Measurements from ENCODE around the gene IGF2.
"Not testable (repeated sequence)": the region's sequence is repeated elsewhere in the genome, so short reads cannot be mapped to it uniquely, and the experiment has no call there.

The IGF2 gene

GRCh38 chr11:2139123-2139521, at the start of gene IGF2:
TSS of gene IGF2 (minus strand) at chr11:2139389. CDS start at chr11:2135523, 3,866 bp downstream.
- peaks cover 34% of the 10 kb centered on the region for H3K4me1 Mint-ChIP-seq (ENCODE audit: low read depth)
- no peaks in the 10 kb centered on the region for H3K9me3 Mint-ChIP-seq

GRCh38 chr11:2188745-2189144, 49.6 kb upstream of the IGF2 start:
- peaks cover 15% of the 10 kb centered on the region for H3K27me3 Mint-ChIP-seq
- H3K4me3 Mint-ChIP-seq, result no peak overlapping the region
- H3K27ac Mint-ChIP-seq, result no peak overlapping the region
- H3K9me3 Mint-ChIP-seq, result no peaks in the 10 kb centered on the region
- no peaks in the 10 kb centered on the region for H3K36me3 Mint-ChIP-seq (ENCODE audit: low read depth)
- peaks cover 3% of the 10 kb centered on the region for H3K4me1 Mint-ChIP-seq (ENCODE audit: low read depth)
- no peak for DNase-seq

More at GRCh38 chr11:2139123-2139521, at the start of gene IGF2:
- H3K4me3 Mint-ChIP-seq, result peak within 1 kb of the TSS; percentile 56
- H3K36me3 Mint-ChIP-seq (ENCODE audit: low read depth), result no peaks in the 10 kb centered on the region
- peaks cover 73% of the 10 kb centered on the region for H3K27me3 Mint-ChIP-seq
- no peak for DNase-seq
- H3K27ac Mint-ChIP-seq, result peak within 1 kb of the TSS; percentile 11

GRCh38 chr11:2187280-2187707, 48.1 kb upstream of the IGF2 start:
- H3K4me3 Mint-ChIP-seq, result no peak overlapping the region
- no peaks in the 10 kb centered on the region for H3K36me3 Mint-ChIP-seq (ENCODE audit: low read depth)
- peaks cover 15% of the 10 kb centered on the region for H3K27me3 Mint-ChIP-seq
- no peaks in the 10 kb centered on the region for H3K9me3 Mint-ChIP-seq
- peaks cover 3% of the 10 kb centered on the region for H3K4me1 Mint-ChIP-seq (ENCODE audit: low read depth)
- no peak for DNase-seq
- no peak overlapping the region for H3K27ac Mint-ChIP-seq

GRCh38 chr11:2186669-2187279, 47.6 kb upstream of the IGF2 start:
- peak; percentile 68 for DNase-seq
- Mint-ChIP-seq H3K4me1 (ENCODE audit: low read depth) (peaks cover 3% of the 10 kb centered on the region), H3K9me3 (no peaks in the 10 kb centered on the region), H3K27ac (no peak overlapping the region), H3K4me3 (no peak overlapping the region), H3K36me3 (ENCODE audit: low read depth) (no peaks in the 10 kb centered on the region), H3K27me3 (peaks cover 15% of the 10 kb centered on the region)

- Mint-ChIP-seq H3K4me1 (ENCODE audit: low read depth) (no peaks in the 10 kb centered on the region), H3K9me3 (no peaks in the 10 kb centered on the region), H3K4me3 (no peak overlapping the region), H3K27ac (no peak overlapping the region), H3K36me3 (ENCODE audit: low read depth) (no peaks in the 10 kb centered on the region), H3K27me3 (peaks cover 10% of the 10 kb centered on the region)
- no peak for DNase-seq
Measured at GRCh38 chr11:2185324-2186085, 46.3 kb upstream of the IGF2 start.

- Mint-ChIP-seq H3K4me1 (ENCODE audit: low read depth) (no peaks in the 10 kb centered on the region), H3K36me3 (ENCODE audit: low read depth) (no peaks in the 10 kb centered on the region), H3K9me3 (no peaks in the 10 kb centered on the region), H3K27me3 (peaks cover 8% of the 10 kb centered on the region), H3K4me3 (no peak overlapping the region), H3K27ac (no peak overlapping the region)
- no peak for DNase-seq
Measured at GRCh38 chr11:2182692-2183474, 43.7 kb upstream of the IGF2 start.

GRCh38 chr11:2182075-2182474, 42.9 kb upstream of the IGF2 start:
- H3K4me3 Mint-ChIP-seq, result no peak overlapping the region
- H3K36me3 Mint-ChIP-seq (ENCODE audit: low read depth), result no peaks in the 10 kb centered on the region
- peaks cover 8% of the 10 kb centered on the region for H3K27me3 Mint-ChIP-seq

GRCh38 chr11:2180789-2181370, 41.7 kb upstream of the IGF2 start:
- Mint-ChIP-seq H3K27ac (no peak overlapping the region), H3K27me3 (peaks cover 8% of the 10 kb centered on the region), H3K36me3 (ENCODE audit: low read depth) (no peaks in the 10 kb centered on the region), H3K4me1 (ENCODE audit: low read depth) (no peaks in the 10 kb centered on the region), H3K4me3 (no peak overlapping the region), H3K9me3 (no peaks in the 10 kb centered on the region)
- no peak for DNase-seq

More at GRCh38 chr11:2182075-2182474, 42.9 kb upstream of the IGF2 start:
- no peak for DNase-seq
- Mint-ChIP-seq H3K9me3 (no peaks in the 10 kb centered on the region), H3K27ac (no peak overlapping the region), H3K4me1 (ENCODE audit: low read depth) (no peaks in the 10 kb centered on the region)

- no peak for DNase-seq
- Mint-ChIP-seq H3K4me1 (ENCODE audit: low read depth) (no peaks in the 10 kb centered on the region), H3K36me3 (ENCODE audit: low read depth) (no peaks in the 10 kb centered on the region), H3K27ac (no peak overlapping the region), H3K4me3 (no peak overlapping the region), H3K9me3 (no peaks in the 10 kb centered on the region), H3K27me3 (peaks cover 8% of the 10 kb centered on the region)
Measured at GRCh38 chr11:2180347-2180746, 41.2 kb upstream of the IGF2 start.

- Mint-ChIP-seq H3K9me3 (no peaks in the 10 kb centered on the region), H3K4me1 (ENCODE audit: low read depth) (no peaks in the 10 kb centered on the region), H3K27ac (no peak overlapping the region), H3K4me3 (no peak overlapping the region), H3K36me3 (ENCODE audit: low read depth) (no peaks in the 10 kb centered on the region), H3K27me3 (peaks cover under 1% of the 10 kb centered on the region)
- no peak for DNase-seq
Measured at GRCh38 chr11:2179516-2179915, 40.3 kb upstream of the IGF2 start.

- Mint-ChIP-seq H3K27ac (no peak overlapping the region), H3K4me3 (no peak overlapping the region), H3K4me1 (ENCODE audit: low read depth) (no peaks in the 10 kb centered on the region), H3K36me3 (ENCODE audit: low read depth) (no peaks in the 10 kb centered on the region), H3K9me3 (no peaks in the 10 kb centered on the region), H3K27me3 (no peaks in the 10 kb centered on the region)
- no peak for DNase-seq
Measured at GRCh38 chr11:2178906-2179494, 39.8 kb upstream of the IGF2 start.

GRCh38 chr11:2178055-2178773, 39.0 kb upstream of the IGF2 start:
- not testable (repeated sequence) for H3K27ac Mint-ChIP-seq; H3K9me3 Mint-ChIP-seq; H3K27me3 Mint-ChIP-seq; DNase-seq; H3K4me3 Mint-ChIP-seq; H3K4me1 Mint-ChIP-seq (ENCODE audit: low read depth); H3K36me3 Mint-ChIP-seq (ENCODE audit: low read depth)

GRCh38 chr11:2177076-2177475, 37.9 kb upstream of the IGF2 start:
- no peaks in the 10 kb centered on the region for H3K27me3 Mint-ChIP-seq
- no peak overlapping the region for H3K27ac Mint-ChIP-seq
- no peak for DNase-seq
- no peak overlapping the region for H3K4me3 Mint-ChIP-seq
- no peaks in the 10 kb centered on the region for H3K4me1 Mint-ChIP-seq (ENCODE audit: low read depth)
- no peaks in the 10 kb centered on the region for H3K9me3 Mint-ChIP-seq
- H3K36me3 Mint-ChIP-seq (ENCODE audit: low read depth), result no peaks in the 10 kb centered on the region
